ENCODE data around the gene PDZD2. TPM values are rescaled to one million over a fixed set of nuclear protein-coding genes. Genes with fewer than 3 reads are reported as not detected.

The PDZD2 gene
- total and polyA plus RNA-seq, 3 donors from 2014 or later: 47.3 to 89.1 (median 83.9) TPM

DNA sequence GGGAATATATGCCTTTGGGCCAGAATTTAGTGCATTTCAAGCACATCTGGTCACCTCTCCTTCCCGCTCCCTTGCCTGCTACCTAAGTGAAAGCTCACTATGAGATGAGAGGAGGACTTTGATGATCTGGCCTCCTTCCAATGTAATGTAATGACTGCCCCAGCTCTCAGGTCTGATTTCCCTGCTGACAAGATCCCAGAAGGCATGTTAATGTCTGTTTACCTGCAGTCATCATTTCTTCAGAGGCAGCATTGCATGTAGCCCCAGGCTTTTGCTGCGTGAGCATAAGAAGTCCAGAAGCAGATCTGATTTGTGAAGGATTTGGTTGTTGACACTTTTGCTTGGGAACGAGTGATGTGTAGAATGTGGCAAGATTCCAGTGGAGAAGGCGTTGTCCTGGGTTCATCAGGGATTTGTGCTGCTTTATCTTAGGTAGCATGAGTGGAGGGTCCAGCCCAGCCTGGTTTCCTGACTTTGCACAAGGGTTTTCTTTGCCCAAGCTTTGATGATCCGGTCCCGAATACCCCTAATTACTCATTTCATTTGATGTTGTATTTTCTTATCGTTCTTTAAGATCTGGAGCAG lies 342.5 kb downstream of the PDZD2 start:
- Histone ChIP-seq H3K36me3 (ENCODE audit: low read depth, missing control alignments) (no peaks in the 10 kb centered on the region), H3K9me3 (no peaks in the 10 kb centered on the region), H3K4me3 (no peak overlapping the region), H3K27ac (no peak overlapping the region), H3K27me3 (no peaks in the 10 kb centered on the region), H3K4me1 (no peaks in the 10 kb centered on the region)
- no peak for DNase-seq
- intact Hi-C loops (cut with DNase I; ENCODE audit: low total_unique reads): no loop called here
- WGBS, 2 donors: 86 to 89% methylated on average over 7 of the region's 7 CpGs
- TF ChIP-seq, protein P1, sequence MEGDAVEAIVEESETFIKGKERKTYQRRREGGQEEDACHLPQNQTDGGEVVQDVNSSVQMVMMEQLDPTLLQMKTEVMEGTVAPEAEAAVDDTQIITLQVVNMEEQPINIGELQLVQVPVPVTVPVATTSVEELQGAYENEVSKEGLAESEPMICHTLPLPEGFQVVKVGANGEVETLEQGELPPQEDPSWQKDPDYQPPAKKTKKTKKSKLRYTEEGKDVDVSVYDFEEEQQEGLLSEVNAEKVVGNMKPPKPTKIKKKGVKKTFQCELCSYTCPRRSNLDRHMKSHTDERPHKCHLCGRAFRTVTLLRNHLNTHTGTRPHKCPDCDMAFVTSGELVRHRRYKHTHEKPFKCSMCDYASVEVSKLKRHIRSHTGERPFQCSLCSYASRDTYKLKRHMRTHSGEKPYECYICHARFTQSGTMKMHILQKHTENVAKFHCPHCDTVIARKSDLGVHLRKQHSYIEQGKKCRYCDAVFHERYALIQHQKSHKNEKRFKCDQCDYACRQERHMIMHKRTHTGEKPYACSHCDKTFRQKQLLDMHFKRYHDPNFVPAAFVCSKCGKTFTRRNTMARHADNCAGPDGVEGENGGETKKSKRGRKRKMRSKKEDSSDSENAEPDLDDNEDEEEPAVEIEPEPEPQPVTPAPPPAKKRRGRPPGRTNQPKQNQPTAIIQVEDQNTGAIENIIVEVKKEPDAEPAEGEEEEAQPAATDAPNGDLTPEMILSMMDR (IDR thresholded peaks at IDR 0.05): no peak
- TF ChIP-seq POLR2A (IDR thresholded peaks at IDR 0.05): no peak

DNA sequence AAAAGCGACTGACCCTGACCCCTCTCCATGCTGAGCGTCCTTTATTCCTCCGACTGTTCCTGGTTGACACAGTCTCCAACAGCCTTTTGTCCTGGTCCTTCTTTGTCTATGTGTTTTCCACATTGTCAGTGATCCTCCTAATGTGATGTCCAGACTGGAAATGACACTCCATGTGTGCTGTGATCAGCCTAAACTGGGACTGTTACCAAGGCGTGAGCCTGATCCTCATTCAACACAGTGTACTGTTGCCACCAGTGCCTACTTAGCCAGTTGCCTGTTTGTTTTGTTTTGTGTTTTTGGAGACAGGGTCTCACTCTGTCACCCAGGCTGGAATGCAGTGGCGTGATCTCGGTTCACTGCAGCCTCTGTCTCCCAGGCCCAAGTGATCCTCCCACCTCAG lies 343.1 kb downstream of the PDZD2 start:
- Histone ChIP-seq H3K9me3 (no peaks in the 10 kb centered on the region), H3K36me3 (ENCODE audit: low read depth, missing control alignments) (no peaks in the 10 kb centered on the region), H3K27ac (no peak overlapping the region), H3K4me1 (no peaks in the 10 kb centered on the region), H3K4me3 (no peak overlapping the region), H3K27me3 (no peaks in the 10 kb centered on the region)
- intact Hi-C loops (cut with DNase I; ENCODE audit: low total_unique reads): no loop called here
- no peak for DNase-seq
- WGBS, 2 donors: 95 to 98% methylated on average over 6 of the region's 6 CpGs
- TF ChIP-seq, protein P1 (IDR thresholded peaks at IDR 0.05): no peak
- TF ChIP-seq POLR2A (IDR thresholded peaks at IDR 0.05): no peak

DNA sequence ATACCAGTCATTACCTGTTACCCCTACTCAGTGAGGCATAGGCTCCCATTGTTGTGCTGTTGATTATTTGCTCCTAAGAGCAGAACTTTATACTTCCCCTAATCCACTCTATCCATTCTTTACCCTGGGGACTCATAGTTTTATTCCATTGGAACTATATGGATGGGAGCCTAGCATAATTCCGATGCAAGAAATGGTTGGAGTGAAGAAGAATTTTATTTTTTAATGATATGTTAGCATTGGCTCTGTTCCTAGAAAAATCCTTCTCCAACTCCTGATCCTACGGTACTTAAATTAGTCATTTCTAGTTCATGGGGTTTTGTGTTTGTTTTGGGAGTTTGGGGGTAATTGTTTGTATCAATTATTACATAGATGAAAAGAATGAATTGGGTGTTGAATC lies 343.7 kb downstream of the PDZD2 start:
- H3K4me1 ChIP-seq: no peaks in the 10 kb centered on the region
- 48 to 68% methylated on average over 2 of the region's 2 CpGs for WGBS, 2 donors
- intact Hi-C loops (cut with DNase I; ENCODE audit: low total_unique reads): no loop called here
- H3K4me3 ChIP-seq: no peak overlapping the region
- H3K27me3 ChIP-seq: no peaks in the 10 kb centered on the region
- TF ChIP-seq, protein P1 (IDR thresholded peaks at IDR 0.05): no peak
- TF ChIP-seq POLR2A (IDR thresholded peaks at IDR 0.05): no peak
- H3K9me3 ChIP-seq: no peaks in the 10 kb centered on the region
- no peaks in the 10 kb centered on the region for H3K36me3 ChIP-seq (ENCODE audit: low read depth, missing control alignments)
- no peak for DNase-seq
- no peak overlapping the region for H3K27ac ChIP-seq

DNA sequence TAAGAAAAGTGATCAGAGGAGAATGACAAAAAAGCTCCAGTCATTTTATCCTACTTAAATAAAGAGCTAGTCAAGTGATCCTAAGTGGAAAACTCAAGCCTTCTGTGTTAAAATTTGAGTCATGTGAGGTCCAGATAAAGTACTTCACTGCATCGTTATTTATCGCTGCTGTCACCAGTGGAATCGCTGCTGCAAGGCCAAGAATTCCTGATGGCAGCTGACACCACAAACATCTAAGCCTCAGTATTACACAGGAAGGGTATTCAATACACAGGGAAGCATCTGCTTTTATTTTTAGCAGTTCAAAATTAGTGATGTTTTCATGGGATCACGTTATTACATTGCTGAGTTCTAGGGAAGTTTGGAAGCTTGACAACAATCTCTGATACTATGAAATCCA lies 344.9 kb downstream of the PDZD2 start:
- 30 to 49% methylated on average over 4 of the region's 4 CpGs for WGBS, 2 donors
- Histone ChIP-seq H3K9me3 (no peaks in the 10 kb centered on the region), H3K36me3 (ENCODE audit: low read depth, missing control alignments) (no peaks in the 10 kb centered on the region), H3K27ac (no peak overlapping the region), H3K27me3 (no peaks in the 10 kb centered on the region), H3K4me1 (no peaks in the 10 kb centered on the region), H3K4me3 (no peak overlapping the region)
- no peak for DNase-seq
- TF ChIP-seq, protein P1 (IDR thresholded peaks at IDR 0.05): no peak
- no peak for TF ChIP-seq POLR2A (IDR thresholded peaks at IDR 0.05)
- intact Hi-C loops (cut with DNase I; ENCODE audit: low total_unique reads): no loop called here

DNA sequence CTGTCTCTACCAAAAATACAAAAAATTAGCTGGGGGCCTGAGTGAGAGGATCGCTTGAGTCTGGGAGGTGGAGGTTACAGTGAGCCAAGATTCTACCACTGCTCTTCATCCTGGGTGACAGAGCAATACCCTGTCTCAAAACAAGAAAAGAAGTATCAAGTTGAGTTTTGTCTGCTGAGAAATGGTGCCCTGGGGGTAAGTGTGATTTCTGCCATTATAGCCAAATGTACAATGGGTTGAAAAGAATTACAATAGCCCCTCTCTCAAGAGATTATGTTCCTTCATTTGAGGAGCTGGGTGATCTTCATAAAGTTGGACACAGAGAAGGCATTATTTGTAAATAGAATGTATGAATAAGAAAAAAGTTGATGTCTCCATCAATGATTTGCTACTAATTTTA lies 345.8 kb downstream of the PDZD2 start:
- no peaks in the 10 kb centered on the region for H3K36me3 ChIP-seq (ENCODE audit: low read depth, missing control alignments)
- no peak overlapping the region for H3K4me3 ChIP-seq
- intact Hi-C loops (cut with DNase I; ENCODE audit: low total_unique reads): no loop called here
- no peak for DNase-seq
- H3K4me1 ChIP-seq: no peaks in the 10 kb centered on the region
- TF ChIP-seq, protein P1 (IDR thresholded peaks at IDR 0.05): no peak
- no peak for TF ChIP-seq POLR2A (IDR thresholded peaks at IDR 0.05)
- H3K27me3 ChIP-seq: no peaks in the 10 kb centered on the region
- no peak overlapping the region for H3K27ac ChIP-seq
- WGBS, 2 donors: 30 to 47% methylated on average over 1 of the region's 1 CpG
- no peaks in the 10 kb centered on the region for H3K9me3 ChIP-seq

Measured in testis (tissue), 3 donors.